ENCODE results near the gene GGTLC1.
"Not testable (repeated sequence)": the region's sequence is repeated elsewhere in the genome, so short reads cannot be mapped to it uniquely, and the experiment has no call there.

- TF ChIP-seq CTCF, POLR2A (IDR thresholded peaks at IDR 0.05): not testable (repeated sequence)
Measured at GRCh38 chr20:23993440-23993839, 4.9 kb upstream of the GGTLC1 start.

Measured in heart left ventricle (tissue), 13 donors.